ENCODE data around the gene NUP54.

DNA sequence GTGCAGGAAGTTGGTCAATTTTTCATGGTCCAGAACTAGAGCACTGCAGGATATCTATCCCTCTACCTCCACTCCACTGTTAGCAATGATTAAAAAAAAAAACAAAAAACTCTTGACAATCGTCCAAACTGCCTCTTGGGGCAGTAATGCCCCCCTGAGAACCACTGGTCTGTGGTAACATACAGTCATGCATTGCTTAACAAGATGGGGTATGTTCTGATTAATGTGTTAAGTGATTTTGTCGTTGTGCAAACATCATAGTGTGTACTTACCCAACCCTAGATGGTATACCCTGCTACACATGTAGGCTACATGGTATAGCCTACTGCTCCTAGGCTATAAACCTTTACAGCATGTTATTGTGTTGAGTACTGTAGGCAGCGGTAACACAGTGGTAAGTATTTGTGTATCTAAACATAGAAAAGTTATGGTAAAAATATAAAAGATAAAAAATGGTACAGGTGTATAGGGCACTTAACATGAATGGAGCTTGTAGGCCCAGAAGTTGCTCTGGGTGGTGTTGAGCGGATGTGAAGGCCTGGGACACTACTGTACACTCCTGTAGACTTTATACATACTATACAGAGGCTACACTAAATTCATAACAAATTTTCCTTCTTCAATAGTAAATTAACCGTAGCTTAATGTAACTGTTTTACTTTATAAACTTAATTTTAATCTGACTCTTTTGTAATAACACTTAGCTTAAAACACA is 39.6 kb downstream of the NUP54 start:
- TF ChIP-seq, protein P1, sequence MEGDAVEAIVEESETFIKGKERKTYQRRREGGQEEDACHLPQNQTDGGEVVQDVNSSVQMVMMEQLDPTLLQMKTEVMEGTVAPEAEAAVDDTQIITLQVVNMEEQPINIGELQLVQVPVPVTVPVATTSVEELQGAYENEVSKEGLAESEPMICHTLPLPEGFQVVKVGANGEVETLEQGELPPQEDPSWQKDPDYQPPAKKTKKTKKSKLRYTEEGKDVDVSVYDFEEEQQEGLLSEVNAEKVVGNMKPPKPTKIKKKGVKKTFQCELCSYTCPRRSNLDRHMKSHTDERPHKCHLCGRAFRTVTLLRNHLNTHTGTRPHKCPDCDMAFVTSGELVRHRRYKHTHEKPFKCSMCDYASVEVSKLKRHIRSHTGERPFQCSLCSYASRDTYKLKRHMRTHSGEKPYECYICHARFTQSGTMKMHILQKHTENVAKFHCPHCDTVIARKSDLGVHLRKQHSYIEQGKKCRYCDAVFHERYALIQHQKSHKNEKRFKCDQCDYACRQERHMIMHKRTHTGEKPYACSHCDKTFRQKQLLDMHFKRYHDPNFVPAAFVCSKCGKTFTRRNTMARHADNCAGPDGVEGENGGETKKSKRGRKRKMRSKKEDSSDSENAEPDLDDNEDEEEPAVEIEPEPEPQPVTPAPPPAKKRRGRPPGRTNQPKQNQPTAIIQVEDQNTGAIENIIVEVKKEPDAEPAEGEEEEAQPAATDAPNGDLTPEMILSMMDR (IDR thresholded peaks at IDR 0.05): no peak
- no peak for TF ChIP-seq POLR2A (IDR thresholded peaks at IDR 0.05)
- no peak for TF ChIP-seq EP300 (IDR thresholded peaks at IDR 0.05)
- TF ChIP-seq POLR2AphosphoS5 (IDR thresholded peaks at IDR 0.05): no peak
